ENCODE measurements around the gene MINDY4.

Gene MINDY4

GRCh38 chr7:30743371-30744074 is 27.7 kb upstream of the MINDY4 start:
- DNase-seq = no peak

GRCh38 chr7:30744075-30744417 is 27.2 kb upstream of the MINDY4 start:
- DNase-seq = no peak

- no peak for DNase-seq
Measured at GRCh38 chr7:30745261-30745941, 25.8 kb upstream of the MINDY4 start.

- DNase-seq = no peak
Measured at GRCh38 chr7:30750010-30750409, 21.2 kb upstream of the MINDY4 start.

- no peak for DNase-seq
Measured at GRCh38 chr7:30750683-30751650, 20.2 kb upstream of the MINDY4 start.

- no peak for DNase-seq
Measured at GRCh38 chr7:30751696-30752273, 19.4 kb upstream of the MINDY4 start, which contains the start of gene INMT. Gene INMT (plus strand): TSS chr7:30752135. CDS start chr7:30752151, 16 bp downstream.

GRCh38 chr7:30752484-30752883 is 18.7 kb upstream of the MINDY4 start:
- DNase-seq = no peak

GRCh38 chr7:30752979-30753378 is 18.2 kb upstream of the MINDY4 start:
- no peak for DNase-seq

GRCh38 chr7:30754315-30754877 is 16.8 kb upstream of the MINDY4 start:
- DNase-seq = no peak

GRCh38 chr7:30755384-30756154 is 15.6 kb upstream of the MINDY4 start:
- no peak for DNase-seq

- no peak for DNase-seq
Measured at GRCh38 chr7:30757342-30757692, 13.9 kb upstream of the MINDY4 start.

- no peak for DNase-seq
Measured at GRCh38 chr7:30760514-30761213, 10.6 kb upstream of the MINDY4 start.

GRCh38 chr7:30761214-30762156 is 9.7 kb upstream of the MINDY4 start:
- no peak for DNase-seq

- DNase-seq = no peak
Measured at GRCh38 chr7:30764030-30764975, 6.9 kb upstream of the MINDY4 start.

GRCh38 chr7:30765408-30765807 is 5.8 kb upstream of the MINDY4 start:
- DNase-seq = no peak

GRCh38 chr7:30770845-30771173 is 408 bp upstream of the MINDY4 start:
- peak in 1 of 2 experiments; percentile 4 for DNase-seq

GRCh38 chr7:30771880-30772425 is 736 bp downstream of the MINDY4 start:
- DNase-seq = peak in 1 of 2 experiments; percentile 19

- DNase-seq = no peak
Measured at GRCh38 chr7:30772984-30773383, 1.8 kb downstream of the MINDY4 start.

GRCh38 chr7:30775992-30776391 is 4.8 kb downstream of the MINDY4 start:
- no peak for DNase-seq

All from activated CD4-positive, alpha-beta T cell treated with anti-CD3 and anti-CD28 coated beads, Interleukin-2, amount 50 U/mL, for 48 hours (primary cell).